ENCODE measurements around the gene CDKN1C.

Gene CDKN1C

GRCh38 chr11:2867142-2867541 lies 18.4 kb downstream of the CDKN1C start:
- DNase-seq: no peak

GRCh38 chr11:2865922-2866577 lies 19.5 kb downstream of the CDKN1C start:
- DNase-seq: no peak

GRCh38 chr11:2864901-2865300 lies 20.7 kb downstream of the CDKN1C start:
- no peak for DNase-seq

- no peak for DNase-seq
These were observed 22.3 kb downstream of the CDKN1C start for GRCh38 chr11:2863276-2863618.

GRCh38 chr11:2862395-2863275 lies 22.9 kb downstream of the CDKN1C start:
- DNase-seq: no peak

- DNase-seq: no peak
These were observed 24.9 kb downstream of the CDKN1C start for GRCh38 chr11:2860636-2861035.

GRCh38 chr11:2859699-2860037 lies 25.9 kb downstream of the CDKN1C start:
- DNase-seq: no peak

GRCh38 chr11:2858995-2859698 lies 26.4 kb downstream of the CDKN1C start:
- no peak for DNase-seq

GRCh38 chr11:2857918-2858317 lies 27.7 kb downstream of the CDKN1C start:
- DNase-seq: no peak

GRCh38 chr11:2857276-2857675 lies 28.3 kb downstream of the CDKN1C start:
- no peak for DNase-seq

- no peak for DNase-seq
These were observed 30.4 kb downstream of the CDKN1C start for GRCh38 chr11:2855162-2855561.

GRCh38 chr11:2853997-2854560 lies 31.5 kb downstream of the CDKN1C start:
- no peak for DNase-seq

GRCh38 chr11:2853401-2853800 lies 32.2 kb downstream of the CDKN1C start:
- no peak for DNase-seq

GRCh38 chr11:2849994-2850770 lies 35.4 kb downstream of the CDKN1C start:
- no peak for DNase-seq

- DNase-seq: no peak
These were observed 37.1 kb downstream of the CDKN1C start for GRCh38 chr11:2848497-2848896.

- DNase-seq: no peak
These were observed 38.0 kb downstream of the CDKN1C start for GRCh38 chr11:2847561-2847960.

- no peak for DNase-seq
These were observed 39.1 kb downstream of the CDKN1C start for GRCh38 chr11:2846470-2846869.

GRCh38 chr11:2846056-2846455 lies 39.5 kb downstream of the CDKN1C start:
- no peak for DNase-seq

- no peak for DNase-seq
These were observed 40.6 kb downstream of the CDKN1C start for GRCh38 chr11:2844996-2845395.

- no peak for DNase-seq
These were observed 41.3 kb downstream of the CDKN1C start for GRCh38 chr11:2844116-2844842.

- DNase-seq: no peak
These were observed 42.0 kb downstream of the CDKN1C start for GRCh38 chr11:2843551-2843950.

- DNase-seq: no peak
These were observed 42.7 kb downstream of the CDKN1C start for GRCh38 chr11:2842876-2843275.
